Adrenal gland (tissue), 12 donors: ENCODE data around the gene ADA. TPM values are rescaled to one million over a fixed set of nuclear protein-coding genes. Genes with fewer than 3 reads are reported as not detected.

Experiments
- DNase-seq, 7 donors: peaks; one replicate each; pipeline ENCODE4 v3.0.0-alpha.2; 2019 to 2020
- H3K27ac ChIP-seq, 5 donors: fragments of 200-600 bp; sonication (generic) in 4 of 5; 1 replicate in 3 of 5; 2 replicates in 2 of 5; pipeline versions ENCODE4 v1.5.1 to v1.8.0; 2016 to 2020; ENCODE audit warnings: mild to moderate bottlenecking in 1 of 5
- H3K27me3 ChIP-seq: fragments of 200-600 bp; 2 replicates; pipeline ENCODE4 v1.8.0; 2021
- H3K36me3 ChIP-seq, 2 donors: fragments of 200-600 bp; replicated peaks in 1 of 2; 1 replicate in 1 of 2; 2 replicates in 1 of 2; pipeline versions ENCODE4 v1.5.1 to v1.8.0; 2018 to 2022
- H3K4me1 ChIP-seq, 2 donors: fragments of 200-600 bp; replicated peaks in 1 of 2; 1 replicate in 1 of 2; 2 replicates in 1 of 2; pipeline versions ENCODE4 v1.5.1 to v1.8.0; 2018 to 2021
- H3K4me3 ChIP-seq, 4 donors: fragments of 200-600 bp; sonication (generic) in 3 of 4; one replicate each; pipeline ENCODE4 v1.5.1; 2016 to 2018
- H3K9me3 ChIP-seq, 3 donors: fragments of 200-600 bp; sonication (generic) in 1 of 3; replicated peaks in 1 of 3; 1 replicate in 2 of 3; 2 replicates in 1 of 3; pipeline versions ENCODE4 v1.5.1 to v1.8.0; 2016 to 2021
- POLR2A ChIP-seq, 2 donors: fragments of 450-650 bp; IDR thresholded peaks; one replicate each; pipeline ENCODE4 v1.6.1; 2017; ENCODE audit warnings: antibody characterized with exemption in 2 of 2, mild to moderate bottlenecking in 2 of 2, moderate library complexity in 1 of 2
- WGBS, 4 donors: extraction: QIAGEN DNeasy Blood & Tissue Kit in 2 of 4; methylation state at CpG; one replicate each; pipeline versions ENCODE4 v1.1.5 to v1.1.7; 2013 to 2017; 5-methylcytosine and 5-hydroxymethylcytosine counted together
- intact Hi-C, 2 donors: fragments of 100-400 bp; cut with DNase I; formaldehyde crosslinking; loops; one replicate each; pipeline versions ENCODE4 v1.14.1 to v1.15.0; 2022 to 2023
- polyA plus RNA-seq, 3 donors: library from polyadenylated mRNA; stranded (reverse); fragments of 200-250 nt in 2 of 3; fragments of 350-450 nt in 1 of 3; fragmentation: Illumina TruSeq in 1 of 3; extraction: RNeasy Lipid Tissue Mini Kit (QIAGEN cat#74804) in 1 of 3; gene quantifications; one replicate each; pipeline ENCODE4 v1.2.3, GENCODE V29; 2013 to 2014
- total RNA-seq, 9 donors: library from RNA; depleted of rRNA in 4 of 9; stranded (reverse); fragments of >200 nt in 4 of 9; fragments of 120-200 nt in 1 of 9; fragmentation: NEBNext Ultra II Directional in 1 of 9; extraction: Animal tissue kit (Norgen Biotek cat#: 25700) in 1 of 9; gene quantifications; one replicate each; pipeline versions ENCODE4 v1.1.0 to v1.2.4, GENCODE V29; 2013 to 2023
- TF ChIP-seq, protein P1 (sequence below), 6 experiments: fragments of 450-650 bp in 4 of 6; fragments of 200-600 bp in 2 of 6; sonication (generic) in 1 of 6; IDR thresholded peaks; 1 replicate in 5 of 6; 2 replicates in 1 of 6; pipeline versions ENCODE4 v1.5.1 to v1.8.0; 2016 to 2021; ENCODE audit warnings: antibody characterized with exemption in 6 of 6, mild to moderate bottlenecking in 2 of 6, moderate library complexity in 1 of 6
- donor health status: healthy with polysubstance abuse.
- donor health status: Bipolar disorder and iron deficiency.
- donor health status: DM: yes; HTN: yes; CAD: no.
- donor health status: DM: no; HTN: no; CAD: no.
- donor health status: DM: no; HTN: no; CAD: no.
- donor health status: DM: yes; HTN: yes; CAD: no.

ADA gene
- total and polyA plus RNA-seq, 12 donors, result 3.4 to 16.4 (median 10.0) TPM

DNA sequence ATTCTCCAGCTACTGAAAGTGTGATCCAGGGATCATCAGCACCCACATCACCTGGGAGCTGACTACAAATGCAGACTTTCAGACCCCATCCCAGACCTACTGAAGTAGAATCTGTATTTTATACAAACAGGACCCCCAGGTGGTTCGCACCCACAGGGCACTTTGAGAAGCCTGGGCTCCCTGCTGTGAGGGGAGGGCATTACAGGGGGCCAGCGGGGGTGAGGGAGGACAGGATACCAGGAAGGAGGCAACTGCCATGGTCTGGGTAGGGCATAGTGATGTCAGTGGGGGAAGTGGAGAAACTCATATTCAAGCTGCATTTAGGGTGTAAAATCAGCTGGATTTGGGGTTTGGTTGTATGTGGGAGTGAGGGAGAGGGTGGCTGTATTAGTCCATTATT is 2.0 kb upstream of the ADA start:
- H3K27me3 ChIP-seq, result no peaks in the 10 kb centered on the region
- intact Hi-C loops, result no loop called here
- H3K9me3 ChIP-seq, result no peaks in the 10 kb centered on the region
- no peak overlapping the region for H3K4me3 ChIP-seq
- TF ChIP-seq, protein P1, sequence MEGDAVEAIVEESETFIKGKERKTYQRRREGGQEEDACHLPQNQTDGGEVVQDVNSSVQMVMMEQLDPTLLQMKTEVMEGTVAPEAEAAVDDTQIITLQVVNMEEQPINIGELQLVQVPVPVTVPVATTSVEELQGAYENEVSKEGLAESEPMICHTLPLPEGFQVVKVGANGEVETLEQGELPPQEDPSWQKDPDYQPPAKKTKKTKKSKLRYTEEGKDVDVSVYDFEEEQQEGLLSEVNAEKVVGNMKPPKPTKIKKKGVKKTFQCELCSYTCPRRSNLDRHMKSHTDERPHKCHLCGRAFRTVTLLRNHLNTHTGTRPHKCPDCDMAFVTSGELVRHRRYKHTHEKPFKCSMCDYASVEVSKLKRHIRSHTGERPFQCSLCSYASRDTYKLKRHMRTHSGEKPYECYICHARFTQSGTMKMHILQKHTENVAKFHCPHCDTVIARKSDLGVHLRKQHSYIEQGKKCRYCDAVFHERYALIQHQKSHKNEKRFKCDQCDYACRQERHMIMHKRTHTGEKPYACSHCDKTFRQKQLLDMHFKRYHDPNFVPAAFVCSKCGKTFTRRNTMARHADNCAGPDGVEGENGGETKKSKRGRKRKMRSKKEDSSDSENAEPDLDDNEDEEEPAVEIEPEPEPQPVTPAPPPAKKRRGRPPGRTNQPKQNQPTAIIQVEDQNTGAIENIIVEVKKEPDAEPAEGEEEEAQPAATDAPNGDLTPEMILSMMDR (IDR thresholded peaks at IDR 0.05), result no peak
- no peak for TF ChIP-seq POLR2A (IDR thresholded peaks at IDR 0.05)
- no peaks in the 10 kb centered on the region for H3K36me3 ChIP-seq
- 80 to 94% (median 92%) methylated on average over 1 to 2 of the region's 2 CpGs for WGBS, 4 donors
- no peak for DNase-seq
- H3K27ac ChIP-seq, result no peak overlapping the region
- peaks cover 5 to 8% of the 10 kb centered on the region in 2 donors for H3K4me1 ChIP-seq

DNA sequence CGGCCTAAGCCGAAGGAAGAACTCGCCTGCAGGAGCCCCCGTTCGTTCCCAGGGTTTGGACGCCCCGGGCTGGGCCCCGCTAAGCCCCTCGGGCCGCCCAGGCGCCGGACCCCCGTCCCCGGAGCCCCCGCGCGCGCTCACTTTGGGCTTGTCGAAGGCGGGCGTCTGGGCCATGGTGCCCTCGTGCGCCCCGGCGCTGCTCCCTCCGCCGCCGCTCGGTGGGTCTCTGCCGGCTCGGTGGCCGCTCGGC is 140 bp downstream of the ADA start:
- no peak for DNase-seq
- H3K9me3 ChIP-seq, result no peaks in the 10 kb centered on the region
- peak overlapping the region in 3 of 5 donors; percentile 52 to 90 (median 84) for H3K27ac ChIP-seq
- H3K36me3 ChIP-seq, result no peaks in the 10 kb centered on the region
- no peaks in the 10 kb centered on the region for H3K27me3 ChIP-seq
- 0 to 1% (median 0%) methylated on average over 23 to 33 of the region's 33 CpGs; no CpG with 5 or more reads in 1 of the 4 donors for WGBS, 4 donors
- H3K4me1 ChIP-seq, result peaks cover 5 to 13% of the 10 kb centered on the region in 2 donors
- intact Hi-C loops, result no loop called here
- peak overlapping the region in 2 of 4 donors; percentile 93 to 98 for H3K4me3 ChIP-seq
- TF ChIP-seq POLR2A (IDR thresholded peaks at IDR 0.05), result peak in 1 of 2 donors; percentile 31
- TF ChIP-seq, protein P1 (IDR thresholded peaks at IDR 0.05), result no peak

DNA sequence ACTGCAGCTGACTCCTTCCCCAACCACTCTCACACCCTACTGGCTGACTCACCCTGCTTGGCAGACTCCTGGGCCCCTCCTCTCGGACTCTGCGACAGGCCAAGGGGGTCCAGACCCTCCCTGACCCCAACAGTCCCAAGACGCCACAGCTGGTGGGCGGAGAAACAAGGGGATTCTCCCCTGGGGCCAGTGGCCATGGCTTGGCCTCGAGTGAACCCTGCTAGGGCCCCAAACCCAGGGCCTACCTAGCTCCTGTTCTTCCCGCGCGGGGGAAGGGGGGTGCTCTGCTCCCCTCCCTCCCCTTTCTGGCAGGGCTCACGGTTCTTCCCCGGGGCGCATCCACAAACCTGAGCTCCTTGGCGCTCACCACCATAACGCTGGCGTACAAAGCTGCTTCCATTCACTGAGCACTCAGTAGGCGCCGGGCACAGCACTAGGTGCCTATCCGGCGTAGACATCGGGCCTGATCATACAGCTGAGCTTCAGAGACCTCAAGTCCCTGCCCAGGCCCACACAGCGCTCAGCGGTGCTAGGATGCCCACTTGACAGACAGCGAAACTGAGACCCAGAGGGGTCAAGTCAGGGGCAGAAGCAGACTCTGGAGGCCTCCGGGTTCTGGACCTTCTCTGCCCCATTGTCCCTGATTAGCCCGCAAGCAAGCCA is 597 bp downstream of the ADA start:
- 34 to 55% (median 51%) methylated on average over 7 to 24 of the region's 24 CpGs for WGBS, 4 donors
- peaks cover 5 to 18% of the 10 kb centered on the region in 2 donors for H3K4me1 ChIP-seq
- intact Hi-C loops, result no loop called here

DNA sequence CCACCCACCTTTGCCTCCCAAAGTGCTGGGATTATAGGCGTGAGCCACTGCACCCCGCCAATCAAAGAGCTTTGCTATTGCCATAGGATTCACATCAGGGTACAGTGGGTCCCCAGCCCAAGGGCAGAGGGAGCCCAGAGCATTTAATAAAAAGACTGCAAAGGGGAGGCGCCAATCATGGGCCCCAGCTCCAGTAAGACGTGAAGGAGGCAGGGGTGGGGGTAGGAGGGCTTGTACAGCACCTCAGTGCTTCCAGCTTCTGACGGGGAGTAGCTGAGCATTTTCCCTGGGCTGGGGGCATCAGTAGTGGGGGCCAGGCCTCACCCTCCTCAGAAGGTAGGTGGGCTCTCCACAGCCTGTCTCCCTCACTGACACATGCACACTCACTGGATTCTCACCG is 1.5 kb downstream of the ADA start:
- H3K4me3 ChIP-seq, result no peak overlapping the region
- intact Hi-C loops, result no loop called here
- WGBS, 4 donors, result 76 to 86% (median 81%) methylated on average over 6 of the region's 6 CpGs
- H3K27me3 ChIP-seq, result no peaks in the 10 kb centered on the region
- no peaks in the 10 kb centered on the region for H3K9me3 ChIP-seq
- H3K27ac ChIP-seq, result no peak overlapping the region
- H3K4me1 ChIP-seq, result peaks cover 5 to 18% of the 10 kb centered on the region in 2 donors
- no peak for TF ChIP-seq POLR2A (IDR thresholded peaks at IDR 0.05)
- TF ChIP-seq, protein P1 (IDR thresholded peaks at IDR 0.05), result no peak
- no peak for DNase-seq
- H3K36me3 ChIP-seq, result no peaks in the 10 kb centered on the region

More for the DNA sequence above, 597 bp downstream of the ADA start:
- H3K9me3 ChIP-seq, result no peaks in the 10 kb centered on the region
- peak overlapping the region in 3 of 5 donors; percentile 52 to 90 (median 84) for H3K27ac ChIP-seq
- peak overlapping the region in 2 of 4 donors; percentile 93 to 98 for H3K4me3 ChIP-seq
- H3K36me3 ChIP-seq, result no peaks in the 10 kb centered on the region
- no peak for TF ChIP-seq POLR2A (IDR thresholded peaks at IDR 0.05)
- TF ChIP-seq, protein P1 (IDR thresholded peaks at IDR 0.05), result no peak
- H3K27me3 ChIP-seq, result no peaks in the 10 kb centered on the region
- DNase-seq, result no peak
